ENCODE data around the gene MED9.

The MED9 gene

GRCh38 chr17:17516941-17517720 lies 40.3 kb downstream of the MED9 start:
- Histone ChIP-seq H3K4me3 (ENCODE audit: low read depth in 1 of 2, low read length in 2 of 2) (no peak overlapping the region), H3K27ac (ENCODE audit: low read length) (no peak overlapping the region), H3K79me2 (ENCODE audit: insufficient read depth, low read length) (no peaks in the 10 kb centered on the region), H3K4me2 (ENCODE audit: insufficient read depth, low read length) (no peak overlapping the region), H3K4me1 (ENCODE audit: insufficient read depth, low read length) (no peaks in the 10 kb centered on the region), H2AFZ (ENCODE audit: low read depth, low read length) (no peak overlapping the region), H3K9me3 (ENCODE audit: insufficient read depth, low read length, severe bottlenecking) (no peaks in the 10 kb centered on the region), H3K27me3 (ENCODE audit: insufficient read depth, low read length, poor library complexity) (no peaks in the 10 kb centered on the region), H3K36me3 (ENCODE audit: insufficient read depth, low read length) (peaks cover 17% of the 10 kb centered on the region), H4K20me1 (ENCODE audit: insufficient read depth, low read length) (0 out of 2 replicates have a peak, but pooled peaks cover 3% of the 10 kb centered on the region), H3K9ac (ENCODE audit: low read depth, low read length) (no peak overlapping the region)
- ATAC-seq (ENCODE audit: insufficient read depth, low read depth) (no peak), DNase-seq (no peak)
- TF ChIP-seq CTCF (IDR thresholded peaks at IDR 0.05; ENCODE audit: borderline replicate concordance, extremely low read depth, low read length, poor library complexity, severe bottlenecking) (no peak), EZH2 (IDR thresholded peaks at IDR 0.05; ENCODE audit: borderline replicate concordance, low read depth, low read length, severe bottlenecking) (no peak)

GRCh38 chr17:17518014-17518413 lies 41.2 kb downstream of the MED9 start:
- Histone ChIP-seq H4K20me1 (ENCODE audit: insufficient read depth, low read length) (0 out of 2 replicates have a peak, but pooled peaks cover 3% of the 10 kb centered on the region), H3K36me3 (ENCODE audit: insufficient read depth, low read length) (peaks cover 17% of the 10 kb centered on the region), H3K9ac (ENCODE audit: low read depth, low read length) (no peak overlapping the region), H3K4me3 (ENCODE audit: low read depth in 1 of 2, low read length in 2 of 2) (no peak overlapping the region), H3K9me3 (ENCODE audit: insufficient read depth, low read length, severe bottlenecking) (no peaks in the 10 kb centered on the region), H2AFZ (ENCODE audit: low read depth, low read length) (no peak overlapping the region), H3K79me2 (ENCODE audit: insufficient read depth, low read length) (no peaks in the 10 kb centered on the region), H3K27me3 (ENCODE audit: insufficient read depth, low read length, poor library complexity) (no peaks in the 10 kb centered on the region), H3K4me1 (ENCODE audit: insufficient read depth, low read length) (no peaks in the 10 kb centered on the region), H3K27ac (ENCODE audit: low read length) (no peak overlapping the region), H3K4me2 (ENCODE audit: insufficient read depth, low read length) (no peak overlapping the region)
- no peak for DNase-seq
- TF ChIP-seq EZH2 (IDR thresholded peaks at IDR 0.05; ENCODE audit: borderline replicate concordance, low read depth, low read length, severe bottlenecking): no peak
- no peak for TF ChIP-seq CTCF (IDR thresholded peaks at IDR 0.05; ENCODE audit: borderline replicate concordance, extremely low read depth, low read length, poor library complexity, severe bottlenecking)
- ATAC-seq (ENCODE audit: insufficient read depth, low read depth): no peak

GRCh38 chr17:17518951-17519350 lies 42.2 kb downstream of the MED9 start:
- ATAC-seq (ENCODE audit: insufficient read depth, low read depth): no peak
- Histone ChIP-seq H3K9me3 (ENCODE audit: insufficient read depth, low read length, severe bottlenecking) (no peaks in the 10 kb centered on the region), H3K27ac (ENCODE audit: low read length) (no peak overlapping the region), H3K36me3 (ENCODE audit: insufficient read depth, low read length) (peaks cover 17% of the 10 kb centered on the region), H3K4me3 (ENCODE audit: low read depth in 1 of 2, low read length in 2 of 2) (no peak overlapping the region), H4K20me1 (ENCODE audit: insufficient read depth, low read length) (0 out of 2 replicates have a peak, but pooled peaks cover 6% of the 10 kb centered on the region), H3K27me3 (ENCODE audit: insufficient read depth, low read length, poor library complexity) (no peaks in the 10 kb centered on the region), H3K4me1 (ENCODE audit: insufficient read depth, low read length) (no peaks in the 10 kb centered on the region), H2AFZ (ENCODE audit: low read depth, low read length) (no peak overlapping the region), H3K4me2 (ENCODE audit: insufficient read depth, low read length) (no peak overlapping the region), H3K79me2 (ENCODE audit: insufficient read depth, low read length) (no peaks in the 10 kb centered on the region), H3K9ac (ENCODE audit: low read depth, low read length) (no peak overlapping the region)
- TF ChIP-seq CTCF (IDR thresholded peaks at IDR 0.05; ENCODE audit: borderline replicate concordance, extremely low read depth, low read length, poor library complexity, severe bottlenecking) (no peak), EZH2 (IDR thresholded peaks at IDR 0.05; ENCODE audit: borderline replicate concordance, low read depth, low read length, severe bottlenecking) (no peak)
- no peak for DNase-seq
